CD4-positive, alpha-beta T cell treated with Interferon alpha-2 for 1 hour (primary cell): ENCODE measurements around the gene LIMS2.
A peak's percentile ranks its signal among the peaks of the same experiment; 100 is the strongest.

Experiments used
- DNase-seq, 2 donors: peaks; one replicate each; pipeline ENCODE4 v3.0.0-alpha.2; 2020 to 2022

The LIMS2 gene

GRCh38 chr2:127619203-127619590 lies 56.1 kb downstream of the LIMS2 start:
- peak in 1 of 2 donors; percentile 0 for DNase-seq

- peak in 1 of 2 donors; percentile 0 for DNase-seq
Observed at GRCh38 chr2:127618551-127619202, 56.7 kb downstream of the LIMS2 start.

DNA sequence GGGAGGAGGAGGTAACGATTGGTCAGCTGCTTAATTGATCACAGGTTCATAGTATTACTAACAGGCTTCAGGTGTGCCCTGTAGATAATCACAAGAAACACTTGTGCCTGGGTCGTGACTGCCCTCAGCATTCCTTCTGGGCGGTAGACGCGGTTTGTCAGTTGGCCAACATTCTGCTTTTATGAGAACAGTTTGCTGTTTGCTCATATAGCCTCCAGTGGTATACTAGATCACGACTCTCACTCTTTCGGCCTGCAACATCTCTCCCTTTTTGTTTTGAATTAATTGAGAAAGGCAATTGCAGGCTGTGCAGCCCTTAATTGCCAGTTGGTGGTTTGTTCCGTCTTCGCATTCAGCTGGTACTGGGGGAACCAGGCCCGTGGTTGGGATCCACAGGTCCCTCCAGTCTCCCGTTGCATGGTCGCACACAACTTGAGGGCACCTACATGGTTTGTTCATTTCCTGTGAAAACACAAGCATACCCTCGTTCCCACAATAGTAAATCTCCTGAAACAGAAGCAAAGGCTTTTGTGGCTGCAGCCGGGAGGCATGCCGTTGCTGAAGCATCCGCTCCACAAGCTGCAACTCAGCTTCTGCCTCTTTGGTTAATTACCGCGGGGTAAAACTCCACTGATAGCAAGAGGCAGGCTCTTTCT lies 59.7 kb downstream of the LIMS2 start:
- DNase-seq = peak in 1 of 2 donors; percentile 0

DNA sequence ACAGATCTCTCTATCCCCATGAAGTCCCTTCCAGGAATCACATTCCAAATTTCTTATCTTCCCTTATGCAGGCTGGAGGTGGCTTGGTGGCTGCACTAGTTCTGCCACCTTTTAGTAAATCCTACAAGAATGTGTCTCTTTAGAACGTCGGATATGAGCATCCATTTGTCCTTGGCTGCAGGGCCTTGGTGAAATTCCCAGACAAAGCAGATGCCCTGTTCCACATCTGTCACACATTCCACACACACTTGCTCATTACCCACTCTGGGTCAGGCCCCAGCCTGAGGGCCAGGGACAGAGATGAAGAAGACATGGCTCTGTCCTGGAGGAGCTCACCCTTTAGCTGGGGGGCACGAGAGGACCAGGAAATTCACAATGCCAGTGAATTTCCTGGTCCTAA lies 60.6 kb downstream of the LIMS2 start:
- DNase-seq = no peak

DNA sequence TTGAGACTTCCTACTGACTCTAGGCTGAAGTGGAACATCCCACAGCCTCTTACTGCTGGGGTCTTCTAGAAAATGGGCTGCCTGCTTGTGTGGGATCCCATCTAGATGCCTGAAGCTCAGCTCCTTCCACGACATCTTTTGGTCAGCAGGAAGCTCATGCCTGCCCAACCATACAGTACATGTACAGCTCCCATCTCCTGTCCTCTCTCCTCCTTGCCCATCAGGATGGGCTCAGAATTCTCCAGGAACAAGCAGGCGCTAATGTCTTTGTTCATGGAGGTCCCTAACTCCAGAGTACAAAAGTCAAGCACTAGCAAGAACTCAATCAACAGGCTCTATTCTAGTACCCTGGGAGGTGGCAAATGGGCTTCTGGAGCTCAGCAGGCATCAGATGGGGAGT lies 61.1 kb downstream of the LIMS2 start:
- DNase-seq = no peak

- DNase-seq = peak in 1 of 2 donors; percentile 1
Observed at GRCh38 chr2:127612111-127612822, 63.1 kb downstream of the LIMS2 start.

GRCh38 chr2:127611076-127611925 lies 64.0 kb downstream of the LIMS2 start:
- DNase-seq = peak in 1 of 2 donors; percentile 0

DNA sequence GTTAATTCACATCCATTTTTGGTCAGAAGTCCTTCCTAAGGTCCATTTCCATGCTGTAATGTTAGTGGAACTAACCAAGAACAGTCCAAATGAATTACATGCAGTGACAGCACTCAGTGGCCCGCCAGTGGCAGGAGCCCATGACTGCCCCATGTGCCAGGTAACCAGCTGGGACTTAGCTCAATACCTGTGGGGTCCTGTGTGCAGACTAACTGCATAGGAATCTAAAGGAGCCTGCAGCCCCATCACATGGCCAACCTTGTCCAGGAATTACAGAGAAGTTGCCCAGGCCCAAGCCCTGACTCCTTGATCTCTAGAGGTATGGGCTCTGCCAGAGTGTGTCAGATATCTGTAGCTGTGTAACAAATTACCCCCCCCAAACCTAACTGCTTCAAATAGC lies 64.8 kb downstream of the LIMS2 start:
- DNase-seq = no peak

DNA sequence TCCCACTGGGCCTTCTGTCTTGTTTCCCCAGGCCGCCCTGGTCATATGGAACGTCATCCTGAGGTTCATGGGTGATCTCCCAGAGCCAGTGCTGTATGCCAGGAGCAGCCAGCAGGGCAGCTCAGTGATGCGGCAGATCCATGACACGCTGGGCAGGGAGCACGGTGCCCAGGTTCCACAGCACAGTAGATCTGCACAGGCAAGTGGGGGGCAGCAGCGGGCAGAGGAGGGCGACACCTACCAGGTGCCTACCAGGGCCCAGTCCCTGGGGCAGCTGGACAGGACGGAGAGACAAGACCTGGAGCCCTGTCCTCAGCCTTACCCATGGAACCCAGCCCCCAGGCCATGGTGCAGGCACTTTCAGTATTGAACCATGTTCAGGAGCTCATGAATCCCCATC lies 65.5 kb downstream of the LIMS2 start:
- DNase-seq = no peak

- peak in 1 of 2 donors; percentile 1 for DNase-seq
Observed at GRCh38 chr2:127609031-127609751, 66.1 kb downstream of the LIMS2 start.

DNA sequence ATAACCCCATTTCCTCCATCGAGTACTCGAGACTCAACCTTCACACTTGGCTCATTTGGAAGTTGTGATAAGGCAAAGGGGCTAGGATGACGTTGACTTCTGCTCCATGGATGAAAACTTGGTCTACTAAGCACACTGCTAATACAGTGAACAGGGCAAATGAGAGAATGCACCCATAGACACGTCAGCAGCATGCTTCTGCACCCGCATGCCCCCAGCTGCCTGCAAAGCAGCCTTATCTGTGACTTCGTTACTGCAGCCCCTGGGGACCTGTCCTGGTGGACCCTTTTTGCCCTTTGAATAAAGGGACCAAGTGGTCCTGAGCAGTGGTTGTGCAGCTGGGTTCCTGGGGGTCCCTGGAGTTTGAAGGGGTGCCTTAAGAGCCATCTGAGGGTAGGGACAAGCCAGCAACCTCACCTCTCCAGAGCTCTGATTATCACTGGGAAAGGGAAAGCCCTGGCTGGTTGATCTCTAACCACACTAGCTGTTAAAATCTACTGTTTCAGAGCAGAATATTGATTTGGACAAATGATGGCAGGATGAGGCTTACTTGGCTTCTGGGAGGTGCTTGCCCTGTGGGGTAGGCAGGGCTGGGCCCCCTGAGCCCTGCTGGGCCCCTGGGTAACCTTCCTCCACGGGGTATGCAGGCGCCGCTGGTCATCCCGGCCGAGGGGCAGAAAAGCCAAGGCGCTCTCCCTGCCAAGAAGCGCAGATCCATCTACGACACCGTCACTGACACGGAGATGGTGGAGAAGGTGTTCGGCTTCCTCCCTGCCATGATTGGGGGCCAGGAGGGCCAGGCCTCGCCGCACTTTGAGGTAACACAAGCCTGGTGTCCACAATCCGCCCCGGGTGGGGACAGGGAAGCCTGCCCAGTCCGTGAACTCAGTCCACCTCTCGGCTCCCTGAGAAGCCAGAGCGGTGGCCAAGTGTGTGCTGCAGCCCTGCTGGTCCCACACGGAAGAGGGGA lies 67.0 kb downstream of the LIMS2 start:
- peak in 1 of 2 donors; percentile 1 for DNase-seq

DNA sequence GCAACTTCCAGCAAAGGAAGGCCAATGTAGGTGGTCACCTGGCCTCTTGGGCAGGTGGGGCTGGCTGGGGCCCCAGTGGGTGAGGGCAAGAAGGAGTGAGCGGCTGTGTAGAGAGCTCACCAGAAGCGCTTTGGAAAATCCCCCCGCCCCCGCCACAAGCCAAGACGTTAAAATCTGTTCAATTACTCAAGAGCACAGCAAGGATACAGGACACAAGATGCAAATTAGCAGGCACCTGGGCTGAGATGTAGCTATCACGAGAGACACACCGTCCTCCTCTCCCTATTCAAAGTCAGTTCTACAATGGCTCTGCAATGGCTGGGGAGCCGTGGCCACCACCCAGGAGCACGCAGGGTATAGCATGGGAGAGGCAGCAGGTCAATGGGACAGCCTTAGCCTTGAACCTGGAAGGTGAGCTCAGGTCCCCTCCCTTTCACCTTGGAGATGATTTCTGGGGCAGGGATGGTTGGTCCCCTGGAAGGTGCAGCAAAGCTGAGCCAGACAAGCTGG lies 67.9 kb downstream of the LIMS2 start:
- peak in 1 of 2 donors; percentile 0 for DNase-seq

DNA sequence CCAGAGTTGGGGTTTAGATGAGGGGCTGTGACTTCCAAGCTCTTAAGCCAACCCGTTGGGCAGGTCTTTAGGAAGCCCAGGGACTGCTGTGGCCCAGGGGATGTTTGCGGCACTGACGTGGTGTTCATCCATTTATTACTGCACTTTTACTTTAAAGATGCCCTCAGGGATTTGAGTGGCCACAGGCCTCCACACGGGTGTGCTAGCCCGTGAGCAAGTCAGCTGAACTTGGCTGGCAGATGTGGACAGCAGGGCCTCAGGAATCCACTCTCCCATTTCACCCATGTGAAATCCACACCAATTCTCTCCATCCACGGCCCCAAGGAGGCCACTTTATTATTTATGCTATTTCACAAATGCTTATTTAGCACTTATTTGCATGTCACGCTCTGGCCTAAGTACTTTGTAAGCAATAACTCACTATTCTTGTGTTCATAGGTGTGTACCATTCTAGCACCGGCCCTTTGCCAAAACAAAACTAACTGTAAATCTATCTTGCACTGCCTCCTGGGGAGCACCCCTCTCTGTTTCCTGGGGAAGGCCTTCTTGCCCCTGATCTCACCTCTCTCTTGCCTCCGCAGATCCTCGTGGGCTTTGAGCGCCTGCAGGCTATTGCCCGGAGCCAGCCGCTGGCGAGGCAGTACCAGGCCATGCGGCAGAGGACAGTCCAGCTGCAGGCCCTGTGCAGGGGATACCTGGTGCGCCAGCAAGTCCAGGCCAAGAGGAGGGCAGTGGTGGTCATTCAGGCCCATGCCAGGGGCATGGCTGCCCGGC lies 68.5 kb downstream of the LIMS2 start:
- peak in 1 of 2 donors; percentile 0 for DNase-seq

GRCh38 chr2:127605691-127606263 lies 69.6 kb downstream of the LIMS2 start:
- DNase-seq = peak in 1 of 2 donors; percentile 0

DNA sequence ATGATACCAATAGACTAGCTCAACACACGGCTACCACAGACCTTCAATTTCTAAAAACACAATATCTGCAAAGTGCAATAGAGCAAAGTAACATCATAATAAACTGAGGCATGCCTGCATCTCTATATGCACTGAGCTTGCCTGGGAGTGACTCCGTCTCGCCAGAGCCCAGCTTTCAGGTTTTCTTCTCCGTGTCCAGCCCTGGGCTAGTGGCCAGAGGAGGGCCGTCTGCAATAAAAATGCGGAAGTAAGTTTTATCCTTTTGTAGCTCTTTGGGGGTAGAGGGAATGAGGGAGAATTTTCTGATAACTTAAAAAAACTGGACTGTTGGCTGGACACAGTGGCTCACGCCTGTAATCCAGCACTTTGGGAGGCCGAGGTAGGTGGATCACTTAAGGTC lies 70.3 kb downstream of the LIMS2 start:
- DNase-seq = no peak

DNA sequence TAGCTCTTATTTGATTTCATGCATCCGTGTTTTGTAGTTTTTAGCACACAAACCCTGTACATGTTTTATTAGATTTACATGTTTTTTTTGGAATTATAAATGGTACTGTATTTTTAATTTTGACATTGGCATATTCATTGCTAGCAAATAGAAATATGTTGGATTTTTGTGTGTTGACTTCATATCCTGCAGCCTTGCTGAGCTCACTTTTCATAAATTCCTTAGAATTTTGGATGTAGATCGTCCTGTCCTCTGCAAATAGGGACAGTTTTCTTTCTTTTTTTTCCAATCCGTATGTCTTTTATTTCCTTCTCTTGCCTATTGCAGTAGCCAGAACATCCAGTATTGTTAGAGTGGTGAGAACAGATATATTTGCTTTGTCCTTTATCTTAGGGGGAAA lies 76.1 kb downstream of the LIMS2 start:
- no peak for DNase-seq

GRCh38 chr2:127598711-127599110 lies 76.6 kb downstream of the LIMS2 start:
- no peak for DNase-seq

DNA sequence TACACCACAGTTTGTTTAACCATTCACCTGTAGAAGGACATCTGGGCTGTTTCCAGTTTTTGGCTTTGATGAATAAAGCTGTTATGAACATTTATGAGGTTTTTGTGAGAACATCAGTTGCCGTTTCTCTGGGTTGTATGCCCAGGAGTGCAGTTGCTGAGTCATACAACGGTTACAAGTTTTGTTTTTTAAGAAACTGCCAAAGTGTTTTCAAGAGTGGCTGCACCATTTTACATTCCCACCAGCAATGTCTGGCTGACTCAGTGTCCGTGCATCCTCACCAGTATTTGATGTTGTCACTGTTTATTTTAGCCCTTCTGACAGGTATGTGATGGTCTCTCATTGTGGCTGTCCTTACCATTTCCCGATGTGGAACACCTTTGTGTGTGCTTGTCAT lies 77.3 kb downstream of the LIMS2 start:
- DNase-seq = no peak
